HTERT RPE-1 (cell line): ENCODE measurements around the gene CHD1L.
"Not testable (repeated sequence)": the region's sequence is repeated elsewhere in the genome, so short reads cannot be mapped to it uniquely, and the experiment has no call there.

Experiments used
- in situ Hi-C: fragments of 300-500 bp; cut with MboI; formaldehyde crosslinking; loops from 4 replicates; pipeline ENCODE4 v1.14.3; 2020; ENCODE audit warnings: low sequenced_read_pairs

Gene CHD1L

DNA sequence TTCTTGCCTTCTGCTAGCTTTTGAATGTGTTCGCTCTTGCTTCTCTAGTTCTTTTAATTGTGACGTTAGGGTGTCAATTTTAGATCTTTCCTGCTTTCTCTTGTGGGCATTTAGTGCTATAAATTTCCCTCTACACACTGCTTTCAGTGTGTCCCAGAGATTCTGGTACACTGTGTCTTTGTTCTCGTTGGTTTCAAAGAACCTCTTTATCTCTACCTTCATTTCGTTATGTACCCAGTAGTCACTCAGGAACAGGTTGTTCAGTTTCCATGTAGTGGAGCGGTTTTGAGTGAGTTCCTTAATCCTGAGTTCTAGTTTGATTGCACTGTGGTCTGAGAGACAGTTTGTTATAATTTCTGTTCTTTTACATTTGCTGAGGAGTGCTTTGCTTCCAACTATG, 11.5 kb upstream of the CHD1L start:
- in situ Hi-C loops: not testable (repeated sequence)

DNA sequence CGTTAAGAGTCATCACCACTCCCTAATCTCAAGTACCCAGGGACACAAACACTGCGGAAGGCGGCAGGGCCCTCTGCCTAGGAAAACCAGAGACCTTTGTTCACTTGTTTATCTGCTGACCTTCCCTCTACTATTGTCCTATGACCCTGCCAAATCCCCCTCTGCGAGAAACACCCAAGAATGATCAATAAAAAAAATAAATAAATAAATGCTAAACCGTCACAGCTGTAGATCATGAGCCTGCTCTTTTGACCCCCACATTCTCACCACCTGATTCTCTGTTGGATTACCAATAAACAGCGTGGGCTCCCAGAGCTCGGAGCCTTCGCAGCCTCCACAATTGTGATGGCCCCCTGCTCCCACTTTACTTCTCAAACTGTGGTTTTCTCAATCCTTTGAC, 8.6 kb upstream of the CHD1L start:
- in situ Hi-C loops: not testable (repeated sequence)

DNA sequence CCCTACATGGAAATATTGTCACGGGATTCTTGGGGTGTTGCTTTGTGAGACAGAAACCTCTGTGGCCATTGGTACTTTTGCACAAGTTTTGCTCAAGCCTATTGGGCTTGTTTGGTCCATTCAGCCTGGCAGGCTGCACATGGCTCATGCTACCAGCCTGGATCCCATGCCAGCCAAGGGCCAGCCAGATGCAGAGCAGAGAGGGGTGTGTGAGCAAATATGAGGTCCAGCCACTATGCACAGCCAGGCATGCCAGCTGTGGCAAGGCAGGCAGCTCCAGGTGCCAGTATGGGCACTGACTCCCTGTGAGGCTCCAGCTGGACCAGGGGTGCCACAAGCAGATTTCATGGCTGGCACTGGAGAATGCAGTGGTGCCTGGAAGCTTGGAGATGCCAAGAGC, 6.7 kb upstream of the CHD1L start:
- in situ Hi-C loops: no loop called here

DNA sequence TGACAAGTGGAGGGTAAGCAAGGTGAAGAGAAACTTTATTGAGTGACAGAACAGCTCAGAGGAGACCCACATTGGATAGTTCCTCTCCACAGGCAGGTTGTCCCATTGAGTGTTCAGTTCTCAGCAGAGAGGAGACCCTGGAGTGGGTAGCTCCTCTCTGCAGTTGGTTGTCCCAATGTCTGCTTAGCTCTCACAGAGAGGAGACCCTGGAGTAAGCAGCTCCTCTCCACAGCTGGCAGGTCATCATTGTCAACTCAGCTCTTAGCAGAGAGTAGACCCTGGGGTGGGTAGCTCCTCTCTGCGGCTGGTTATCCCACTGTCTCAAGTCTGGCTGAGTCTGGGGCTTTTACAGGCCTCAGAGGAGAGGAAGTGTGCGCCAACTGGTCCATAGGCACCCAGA, 6.0 kb upstream of the CHD1L start:
- in situ Hi-C loops: no loop called here

DNA sequence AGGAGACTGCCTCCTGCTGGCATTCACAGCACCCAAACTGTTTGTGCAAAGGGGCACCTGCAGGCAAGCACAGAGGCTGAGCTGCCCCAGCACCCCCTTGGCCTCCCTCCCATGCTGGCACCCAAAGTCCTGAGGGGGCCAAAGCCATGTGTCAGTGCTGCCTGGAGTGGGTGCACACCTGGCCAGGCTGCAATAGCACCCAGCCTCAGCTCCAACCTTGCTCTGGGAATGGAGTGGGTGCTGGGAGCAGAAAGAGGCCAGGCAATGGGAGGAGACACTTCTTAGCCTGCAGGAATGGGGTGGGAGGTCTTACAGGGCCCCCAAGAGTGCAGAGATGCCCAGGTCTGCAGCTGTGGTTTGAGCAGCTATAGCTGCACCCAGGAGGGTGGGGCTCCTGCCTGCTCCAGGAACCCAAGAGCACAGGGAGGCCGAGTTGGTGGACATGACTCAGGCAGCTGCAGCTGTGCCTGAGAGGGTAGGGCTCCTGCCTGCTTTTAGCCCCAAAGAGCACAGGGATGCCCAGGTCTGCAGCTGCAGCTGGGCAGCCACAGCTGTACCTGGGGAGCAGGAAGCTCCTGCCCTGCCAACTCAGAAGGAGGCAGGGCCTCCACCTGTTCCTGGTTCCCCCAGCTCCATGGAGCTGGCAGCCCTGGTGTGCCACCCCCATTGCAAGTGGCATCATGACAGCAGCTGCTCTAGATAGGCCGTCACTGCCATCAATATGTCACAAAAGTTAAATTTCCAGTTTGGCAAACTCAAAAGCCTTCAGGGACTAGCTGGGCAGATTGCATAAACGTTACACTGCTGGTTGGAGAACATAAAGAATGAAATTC, 5.3 kb upstream of the CHD1L start:
- in situ Hi-C loops: no loop called here

DNA sequence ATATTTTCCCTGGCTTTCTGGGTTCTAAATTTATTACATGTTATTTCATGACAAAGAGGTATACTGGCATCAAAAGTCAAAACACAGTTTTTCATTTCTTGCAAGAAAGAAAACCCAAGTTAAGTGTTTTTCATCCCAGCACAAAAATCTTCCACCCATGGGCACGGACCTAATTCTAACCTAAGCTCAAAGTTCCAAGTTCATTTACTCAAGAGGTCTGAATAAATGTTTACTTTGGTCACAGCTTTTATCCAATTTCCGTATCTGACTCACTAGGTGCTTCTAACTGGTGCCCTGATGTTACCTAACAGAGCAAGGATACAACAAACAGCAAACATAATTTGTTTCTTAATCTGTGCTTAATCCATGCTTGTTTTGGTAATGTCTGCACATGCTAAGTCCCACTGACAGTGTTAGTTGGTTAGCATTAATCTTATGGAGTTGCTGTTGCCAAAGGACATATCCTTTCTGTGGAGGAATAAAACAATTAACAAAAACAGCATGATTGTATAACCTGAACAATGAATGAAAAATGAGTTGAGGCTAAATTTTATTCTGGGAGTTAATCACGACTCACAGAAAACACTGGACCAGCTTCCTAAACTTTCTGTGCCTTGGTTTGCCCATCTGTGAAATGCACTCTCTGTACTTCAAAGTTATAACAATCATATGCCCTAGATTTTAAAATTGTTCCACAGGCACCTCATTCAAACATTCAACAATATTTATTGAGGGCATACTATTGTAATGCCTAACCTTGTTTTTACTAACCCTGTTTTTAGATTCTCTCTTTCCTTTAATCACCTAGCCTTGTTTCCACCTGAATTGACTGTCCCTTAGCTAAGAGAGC, 4.2 kb upstream of the CHD1L start:
- in situ Hi-C loops: no loop called here

DNA sequence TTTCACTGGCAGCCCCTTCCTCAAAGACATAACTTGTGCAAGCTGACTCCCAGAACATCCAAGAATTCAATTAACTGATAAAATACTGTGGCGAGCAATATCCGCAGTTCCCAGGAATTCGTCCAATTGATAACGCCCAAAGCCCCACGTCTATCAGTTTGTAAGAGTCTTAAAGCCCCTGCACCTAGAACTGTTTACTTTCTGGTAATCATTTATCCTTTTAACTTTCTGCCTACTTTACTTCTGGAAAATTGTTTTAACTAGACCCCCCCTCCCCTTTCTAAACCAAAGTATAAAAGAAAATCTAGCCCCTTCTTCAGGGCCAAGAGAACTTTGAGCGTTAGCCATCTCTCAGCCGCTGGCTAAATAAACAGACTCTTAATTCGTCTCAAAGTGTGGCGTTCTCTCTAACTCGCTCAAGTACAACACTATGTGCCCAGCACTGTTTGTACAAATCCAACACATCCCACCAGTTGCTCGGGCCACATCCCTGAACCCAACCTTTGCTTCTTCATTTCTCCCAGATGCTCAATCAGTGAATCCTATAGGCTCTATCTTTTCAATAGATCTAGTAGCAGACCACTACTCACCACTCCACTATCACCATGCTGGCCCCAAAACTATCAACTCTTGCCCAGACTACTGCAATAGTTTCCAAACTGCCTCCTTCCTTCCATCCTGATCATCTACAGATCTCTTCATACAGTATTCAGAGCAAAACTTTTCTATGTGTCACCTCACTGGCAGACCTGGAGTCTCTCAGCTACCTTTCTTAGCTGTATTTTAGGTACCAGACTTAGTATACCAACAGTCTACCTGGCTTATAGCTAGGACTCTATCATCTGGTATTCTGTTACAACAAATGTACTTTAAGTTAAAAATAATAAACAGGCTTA, 3.3 kb upstream of the CHD1L start:
- in situ Hi-C loops: no loop called here

DNA sequence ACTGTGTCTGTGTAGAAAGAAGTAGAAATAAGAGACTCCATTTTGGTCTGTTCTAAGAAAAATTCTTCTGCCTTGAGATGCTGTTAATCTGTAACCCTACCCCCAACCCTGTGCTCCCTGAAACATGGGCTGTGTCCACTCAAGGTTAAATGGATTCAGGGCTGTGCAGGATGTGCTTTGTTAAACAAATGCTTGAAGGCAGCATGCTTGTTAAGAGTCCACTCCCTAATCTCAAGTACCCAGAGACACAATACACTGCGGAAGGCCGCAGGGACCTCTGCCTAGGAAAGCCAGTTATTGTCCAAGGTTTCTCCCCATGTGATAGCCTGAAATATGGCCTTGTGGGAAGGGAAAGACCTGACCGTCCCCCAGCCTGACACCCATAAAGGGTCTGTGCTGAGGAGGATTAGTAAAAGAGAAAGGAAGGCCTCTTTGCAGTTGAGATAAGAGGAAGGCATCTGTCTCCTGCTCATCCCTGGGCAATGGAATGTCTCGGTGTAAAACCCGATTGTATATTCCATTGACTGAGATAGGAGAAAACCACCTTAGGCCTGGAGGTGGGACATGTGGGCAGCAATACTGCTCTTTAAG, 2.3 kb upstream of the CHD1L start:
- in situ Hi-C loops: not testable (repeated sequence)

DNA sequence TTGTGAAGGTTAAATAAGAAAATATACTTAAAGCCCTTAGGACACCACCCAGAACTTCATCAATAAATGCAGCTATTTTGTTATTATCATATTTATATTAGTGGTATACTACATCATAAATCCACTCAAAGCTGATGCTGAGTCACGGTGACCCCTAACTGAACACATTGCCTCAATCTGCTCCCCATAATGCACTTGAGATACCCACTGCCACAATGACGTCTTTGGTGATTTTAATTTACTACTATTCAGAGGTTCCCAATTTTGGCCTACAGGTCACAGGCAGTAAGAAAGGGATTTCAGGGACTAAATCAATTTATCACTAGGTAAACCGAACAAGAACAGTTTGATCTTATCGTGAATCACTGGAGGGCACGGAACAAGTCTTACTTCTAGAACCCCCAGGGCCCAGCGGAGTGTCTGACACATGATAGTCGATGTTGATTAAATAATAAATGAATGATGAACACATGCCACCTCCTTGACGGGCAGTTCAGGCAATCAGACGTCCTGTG, 493 bp upstream of the CHD1L start:
- in situ Hi-C loops: no loop called here

DNA sequence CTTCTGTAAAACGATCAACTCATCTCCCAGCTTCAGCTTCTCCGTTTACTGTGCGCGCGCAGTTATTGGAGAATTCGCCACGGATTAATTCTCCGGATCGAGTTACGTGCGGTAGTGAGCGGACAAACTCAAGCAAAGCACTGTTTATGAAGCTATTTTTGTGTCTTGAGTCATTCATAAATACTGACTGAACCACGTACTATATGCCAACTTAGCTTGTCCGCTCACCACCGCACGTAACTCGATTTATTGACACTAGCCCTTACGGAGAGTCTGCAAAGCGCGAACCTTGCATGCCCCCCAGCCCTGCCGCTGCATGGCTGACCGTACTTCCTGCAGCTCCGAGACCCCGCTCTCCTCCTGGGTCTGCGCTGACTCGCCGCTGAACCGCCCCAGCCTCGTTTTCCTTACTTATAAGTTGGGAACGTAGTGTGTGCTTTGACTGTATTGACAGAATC, 773 bp downstream of the CHD1L start:
- in situ Hi-C loops: no loop called here

DNA sequence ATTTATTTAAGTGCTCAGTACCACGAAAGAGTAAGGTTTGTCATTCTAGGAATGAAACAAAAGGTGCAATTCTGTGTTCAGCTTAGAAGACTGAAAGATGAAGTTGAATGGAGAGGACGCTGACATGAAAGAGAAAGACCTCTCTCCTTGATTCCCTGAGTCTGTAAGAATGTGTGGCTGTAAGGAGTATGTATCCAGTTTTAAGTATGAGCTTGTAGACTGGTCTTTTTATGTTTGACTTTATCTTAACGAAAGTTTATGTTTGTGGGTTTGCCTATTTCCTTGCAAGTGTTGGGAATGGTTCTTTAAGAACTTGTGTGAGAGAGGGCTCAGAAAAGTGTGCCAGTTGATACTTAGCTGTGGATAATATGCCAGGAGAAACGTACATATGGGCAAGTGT, 1.4 kb downstream of the CHD1L start:
- in situ Hi-C loops: no loop called here

DNA sequence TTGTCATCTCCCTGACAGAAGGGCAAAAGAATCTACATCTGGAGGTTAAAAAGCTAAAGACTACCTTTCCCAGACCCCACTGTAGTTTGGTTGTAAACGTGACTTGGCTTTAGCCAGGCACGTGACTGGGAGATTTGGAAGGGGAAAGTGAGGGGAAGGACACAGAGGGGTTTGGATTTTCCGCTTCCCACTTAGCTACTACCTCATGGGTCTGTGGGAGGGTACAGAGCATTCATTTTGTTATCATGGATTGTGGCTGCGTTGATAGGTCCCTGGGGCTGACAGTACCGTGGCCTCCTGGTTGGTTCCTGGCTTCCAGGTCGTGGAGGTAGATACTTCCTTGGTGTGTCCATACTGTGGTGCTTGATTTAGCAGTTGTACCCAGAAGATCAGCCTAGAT, 2.6 kb downstream of the CHD1L start:
- in situ Hi-C loops: no loop called here

DNA sequence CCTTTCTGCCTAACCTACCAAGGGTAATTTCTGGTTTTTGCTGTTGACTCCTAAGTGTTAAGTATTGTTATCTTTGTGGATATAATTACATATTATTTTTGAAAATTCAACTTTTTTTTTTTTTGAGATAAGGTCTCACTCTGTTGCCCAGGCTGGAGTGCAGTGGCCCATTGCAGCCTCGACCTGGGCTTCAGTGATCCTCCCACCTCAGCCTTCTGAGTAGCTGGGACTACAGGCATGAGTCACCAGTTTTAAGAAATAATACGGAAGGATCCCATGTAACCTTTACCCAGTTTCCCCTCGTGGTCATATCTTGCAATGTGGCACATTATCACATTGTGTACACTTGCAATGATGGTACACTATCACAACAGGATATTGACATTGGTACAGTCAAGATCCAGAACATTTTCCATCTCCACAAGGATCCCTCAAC, 3.1 kb downstream of the CHD1L start:
- in situ Hi-C loops: no loop called here

DNA sequence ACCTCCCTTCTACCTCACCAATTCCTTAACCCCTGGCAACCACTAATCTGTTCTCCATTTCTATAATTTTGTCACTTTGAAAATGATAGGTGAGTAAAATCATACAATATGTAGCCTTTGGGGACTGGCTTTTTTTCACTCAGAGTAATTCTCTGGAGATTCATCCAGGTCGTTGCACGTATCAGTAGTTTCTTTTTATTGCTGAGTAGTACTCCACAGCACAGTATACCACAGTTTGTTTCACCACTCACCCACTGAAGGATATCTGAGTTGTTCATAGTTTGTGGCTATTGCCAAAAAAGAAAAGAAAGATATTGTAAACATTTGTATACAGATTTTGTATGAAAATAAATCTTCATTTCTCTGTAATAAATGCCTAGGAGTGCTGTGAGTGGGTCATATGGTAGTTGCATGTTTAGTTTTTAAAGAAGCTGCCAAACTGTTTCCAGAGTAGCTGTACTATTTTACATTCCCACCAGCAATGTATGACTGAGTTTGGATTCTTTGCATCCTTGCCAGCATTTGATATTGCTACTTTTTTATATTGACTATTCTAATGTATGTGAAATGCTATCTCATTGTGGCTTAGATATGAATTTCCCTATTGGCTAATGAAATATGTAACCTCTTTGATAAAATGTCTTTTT, 3.7 kb downstream of the CHD1L start:
- in situ Hi-C loops: no loop called here

DNA sequence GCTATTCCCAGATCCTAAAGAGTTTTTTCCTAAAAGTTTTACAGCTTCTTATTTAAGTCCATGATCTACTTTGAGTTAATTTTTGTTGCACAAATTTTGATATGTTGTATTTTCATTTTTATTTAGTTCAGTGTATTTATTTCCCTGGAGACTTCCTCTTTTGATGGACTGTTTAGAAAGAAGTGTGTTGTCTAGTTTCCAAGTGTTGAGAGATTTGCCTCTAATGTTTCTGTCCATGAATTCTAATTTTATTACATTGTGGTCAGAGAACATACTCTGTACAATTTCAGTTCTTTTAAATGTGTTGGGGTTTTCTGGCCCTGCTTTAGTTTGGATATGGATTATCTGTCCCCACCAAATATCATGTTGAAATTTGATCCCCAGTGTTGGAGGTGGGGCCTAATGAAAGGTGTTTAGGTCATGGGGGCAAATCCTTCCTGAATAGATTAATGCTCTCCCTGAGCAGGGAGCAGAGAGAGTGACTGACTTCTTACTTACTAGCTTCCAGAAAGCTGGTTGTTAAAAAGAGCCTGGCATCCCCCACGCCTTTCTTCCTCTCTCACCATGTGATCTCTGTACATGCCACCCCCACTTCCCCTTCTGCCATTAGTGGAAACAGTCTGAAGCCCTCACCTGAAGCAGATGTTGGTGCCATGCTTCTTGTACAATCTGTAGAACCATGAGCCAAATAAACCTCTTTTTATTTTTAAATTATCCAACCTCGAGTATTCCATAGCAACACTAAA, 4.6 kb downstream of the CHD1L start:
- in situ Hi-C loops: no loop called here

DNA sequence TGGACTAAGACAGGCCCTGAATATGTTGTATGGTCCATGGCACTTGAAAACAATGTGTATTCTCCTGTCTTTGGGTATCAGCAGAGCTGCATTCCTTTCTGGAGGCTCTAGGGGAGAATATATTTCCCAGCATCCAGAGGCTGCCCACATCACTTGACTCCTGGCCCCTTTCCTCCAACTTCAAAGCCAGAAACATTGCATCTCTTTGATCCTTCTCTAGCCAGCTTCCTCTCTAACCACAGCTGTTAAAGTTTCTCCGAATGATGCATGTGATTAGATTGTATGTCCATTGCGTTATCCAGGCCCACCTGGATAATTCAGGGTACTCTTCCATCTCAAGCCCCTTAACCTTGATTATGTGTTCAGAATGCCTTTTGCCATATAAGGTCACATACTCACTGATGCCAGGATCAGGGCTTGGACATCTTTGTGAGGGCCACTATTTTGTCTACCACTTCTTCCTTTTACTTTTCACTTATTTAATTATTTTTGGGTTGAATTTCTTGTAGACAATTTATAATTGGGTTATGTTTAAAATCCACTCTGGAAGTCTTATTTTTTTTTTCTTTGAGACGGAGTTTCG, 5.3 kb downstream of the CHD1L start:
- in situ Hi-C loops: no loop called here

DNA sequence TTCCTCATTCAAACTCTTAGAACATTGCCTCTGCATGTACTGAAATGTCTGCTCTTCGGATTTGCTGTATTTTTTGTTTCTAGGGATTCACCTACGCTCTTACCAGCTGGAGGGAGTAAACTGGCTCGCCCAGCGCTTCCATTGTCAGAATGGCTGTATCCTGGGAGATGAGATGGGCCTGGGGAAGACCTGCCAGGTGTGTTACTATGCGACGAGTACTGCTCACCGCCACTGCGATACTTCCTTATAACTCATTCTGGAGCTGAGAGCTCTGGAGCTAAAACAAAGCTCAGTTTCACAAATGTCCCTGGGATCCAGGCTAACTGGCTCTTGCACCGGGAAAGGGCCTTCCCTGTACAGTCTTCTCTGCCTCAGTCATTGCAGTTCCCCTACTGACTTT, 10.1 kb downstream of the CHD1L start:
- in situ Hi-C loops: no loop called here

DNA sequence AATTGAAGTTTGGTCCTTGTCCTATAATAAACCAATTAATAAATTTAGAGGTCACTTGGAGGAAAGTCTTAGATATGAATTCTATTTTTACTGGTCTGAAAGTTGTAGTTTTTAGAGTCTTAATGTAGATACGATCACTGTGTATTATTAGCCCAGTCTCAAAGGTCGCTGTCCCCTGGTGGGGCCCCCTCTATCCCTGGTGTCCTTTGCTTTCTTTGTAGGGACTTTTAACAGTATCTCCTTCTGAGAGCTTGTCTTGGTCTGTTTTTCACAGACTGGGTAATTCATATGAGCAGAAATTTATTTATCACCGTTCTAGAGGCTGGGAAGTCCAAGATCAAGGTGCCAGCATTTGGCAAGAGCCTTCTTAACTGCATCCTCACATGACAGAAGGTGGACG, 18.5 kb downstream of the CHD1L start:
- in situ Hi-C loops: no loop called here
